ENCODE data around the gene UCKL1.

DNA sequence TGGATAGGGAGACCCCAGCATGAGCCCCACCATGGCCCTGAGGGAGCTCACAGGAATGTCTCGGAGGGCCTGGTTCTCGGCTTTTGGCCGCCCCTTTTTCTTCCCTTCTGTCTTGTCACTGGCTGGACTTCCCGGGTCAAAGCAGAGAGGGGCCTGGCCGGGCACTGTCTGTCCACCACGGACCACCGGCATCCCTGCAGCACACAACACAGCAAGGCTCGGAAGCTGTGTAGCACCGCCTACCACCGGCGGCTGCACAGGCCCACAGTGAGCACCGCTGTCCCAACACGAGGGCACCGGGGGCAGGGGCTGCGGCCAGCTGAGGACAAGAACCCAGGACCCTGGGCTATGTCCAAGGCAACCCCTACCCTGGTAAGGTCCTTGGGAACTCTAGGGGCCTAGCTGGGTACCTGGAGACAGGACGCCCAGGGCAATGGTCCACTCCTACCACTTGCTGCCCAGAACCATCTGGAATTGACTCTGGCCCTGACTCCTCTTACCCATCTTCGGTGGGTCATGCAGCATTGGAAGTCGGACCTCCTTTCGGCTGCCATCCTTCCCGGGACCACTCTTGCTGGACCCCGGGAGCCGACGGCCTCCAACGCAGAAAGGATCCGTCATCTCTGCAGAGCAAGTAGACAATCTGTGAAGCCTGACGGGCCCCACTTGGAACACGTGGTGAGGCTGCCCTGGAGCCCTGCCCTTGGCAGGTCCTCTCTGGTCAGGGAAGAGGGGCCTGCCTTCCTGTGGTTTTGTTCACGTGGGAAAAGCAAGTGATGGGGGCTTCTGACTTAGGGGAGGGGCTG lies 11.3 kb upstream of the UCKL1 start:
- no peak for TF ChIP-seq GATA2 (IDR thresholded peaks at IDR 0.05; ENCODE audit: low read depth, low read length)
- no peak for TF ChIP-seq GATA3 (IDR thresholded peaks at IDR 0.05; ENCODE audit: low read depth, low read length)

All from SH-SY5Y (cell line).